HG02885 (cell line): ENCODE results near the gene SPTBN5.
A peak's percentile ranks its signal among the peaks of the same experiment; 100 is the strongest.

ENCODE experiments used
- ATAC-seq: cut with Tn5 transposase; IDR thresholded peaks from one replicate; pipeline ENCODE4 v1.9.1; 2021; ENCODE audit warnings: mild to moderate bottlenecking; ENCODE audit not compliant: unreplicated experiment, poor library complexity

Gene SPTBN5

GRCh38 chr15:41905036-41905793, 11.4 kb upstream of the SPTBN5 start:
- ATAC-seq: no peak

DNA sequence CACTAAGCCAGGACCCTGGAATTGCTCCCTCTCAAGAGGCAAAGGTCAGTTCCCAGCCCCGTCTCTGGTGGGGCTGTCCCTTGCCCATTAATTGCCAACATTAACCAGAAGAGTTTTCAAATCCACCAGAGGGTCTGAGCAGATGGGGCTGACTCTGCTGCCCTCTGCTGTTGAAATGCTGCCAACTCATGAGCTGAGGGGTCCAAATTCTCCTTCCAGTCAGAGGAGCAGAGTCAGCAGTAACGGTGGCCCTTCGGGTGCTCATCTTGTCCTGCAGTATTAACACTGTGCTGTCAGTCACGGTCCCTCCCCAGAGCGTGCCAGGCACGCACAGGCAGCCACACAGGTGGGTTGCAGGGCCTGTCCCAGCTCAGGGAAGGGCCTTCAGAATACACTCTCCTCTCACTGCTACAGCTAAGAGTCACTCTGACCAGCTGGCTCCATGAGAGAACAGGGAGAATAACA, 10.7 kb upstream of the SPTBN5 start:
- ATAC-seq: peak; percentile 56

DNA sequence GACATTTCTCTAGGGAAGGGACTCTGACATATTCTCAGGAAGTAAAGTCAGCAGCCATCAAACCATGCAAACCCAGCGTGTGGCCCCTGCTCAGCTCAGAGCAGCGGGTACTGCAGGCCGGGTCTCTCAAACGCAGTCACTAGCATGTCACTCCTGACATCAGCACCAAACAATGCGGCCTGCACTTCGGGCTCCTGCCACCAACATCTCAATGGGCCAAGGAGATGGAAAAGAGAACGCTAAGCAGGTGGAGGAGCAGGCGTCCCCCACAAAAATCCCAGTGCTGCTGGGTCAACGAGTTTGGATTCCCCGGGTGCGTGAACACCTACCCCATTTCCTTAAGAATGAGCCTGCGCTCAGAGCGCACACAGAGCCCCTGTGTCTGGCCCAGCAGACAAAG, 9.9 kb upstream of the SPTBN5 start:
- no peak for ATAC-seq

- ATAC-seq: no peak
Observed at GRCh38 chr15:41901431-41901830, 7.6 kb upstream of the SPTBN5 start.

GRCh38 chr15:41900526-41901380, 6.9 kb upstream of the SPTBN5 start:
- no peak for ATAC-seq

DNA sequence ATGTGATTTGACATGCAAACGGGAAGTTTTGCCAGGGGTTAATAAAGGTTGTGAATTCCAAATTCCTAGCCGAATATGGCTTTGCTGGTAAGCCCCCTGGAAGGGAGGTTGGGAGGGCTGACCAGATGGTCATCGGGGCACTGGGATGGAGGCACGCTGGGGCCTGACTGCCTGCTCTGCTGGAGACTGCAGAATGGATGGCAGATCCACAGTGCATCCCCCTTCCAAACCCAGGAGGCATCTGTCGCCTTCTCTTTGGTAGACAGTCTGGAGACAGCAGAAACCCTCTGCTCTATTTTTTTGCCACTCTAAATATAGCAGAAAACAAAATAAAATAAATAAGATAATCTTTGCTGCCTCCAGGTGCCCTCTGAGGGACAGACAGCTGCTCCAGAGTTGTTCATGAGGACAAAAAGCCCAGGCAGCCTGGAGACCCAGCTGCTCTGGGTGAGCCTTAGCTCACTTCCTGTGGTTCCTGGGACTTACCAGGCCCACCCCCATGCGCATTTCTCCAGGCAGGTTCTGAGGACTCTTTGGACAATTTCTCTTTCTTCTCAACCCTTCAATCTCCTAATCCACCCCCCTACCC, 6.1 kb upstream of the SPTBN5 start:
- ATAC-seq: no peak

DNA sequence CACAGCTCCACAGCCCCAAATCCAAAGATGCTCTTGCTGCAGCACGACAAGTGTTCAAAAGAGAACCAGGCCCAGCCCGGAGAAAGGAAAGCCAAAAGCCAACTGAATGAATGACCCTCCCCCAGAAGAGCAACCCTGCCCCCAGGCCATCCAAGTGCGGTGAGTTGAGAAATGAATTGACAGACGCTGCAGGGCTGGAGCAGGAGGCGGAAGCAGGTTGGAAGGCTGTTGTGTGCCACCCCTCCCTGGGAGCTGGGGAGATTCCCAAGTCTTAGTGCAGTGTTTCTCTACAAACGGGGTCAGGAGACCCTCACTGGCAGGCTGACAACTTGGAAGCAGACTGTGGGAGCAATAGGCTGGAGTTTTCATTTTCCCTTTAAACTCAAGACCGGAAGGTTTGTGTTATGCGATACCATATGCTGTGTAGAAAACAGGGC, 3.5 kb upstream of the SPTBN5 start:
- no peak for ATAC-seq

GRCh38 chr15:41896566-41896965, 2.7 kb upstream of the SPTBN5 start:
- no peak for ATAC-seq

GRCh38 chr15:41895957-41896356, 2.1 kb upstream of the SPTBN5 start:
- no peak for ATAC-seq

GRCh38 chr15:41895491-41895890, 1.6 kb upstream of the SPTBN5 start:
- no peak for ATAC-seq

GRCh38 chr15:41894791-41895463, 1.1 kb upstream of the SPTBN5 start:
- peak; percentile 93 for ATAC-seq

DNA sequence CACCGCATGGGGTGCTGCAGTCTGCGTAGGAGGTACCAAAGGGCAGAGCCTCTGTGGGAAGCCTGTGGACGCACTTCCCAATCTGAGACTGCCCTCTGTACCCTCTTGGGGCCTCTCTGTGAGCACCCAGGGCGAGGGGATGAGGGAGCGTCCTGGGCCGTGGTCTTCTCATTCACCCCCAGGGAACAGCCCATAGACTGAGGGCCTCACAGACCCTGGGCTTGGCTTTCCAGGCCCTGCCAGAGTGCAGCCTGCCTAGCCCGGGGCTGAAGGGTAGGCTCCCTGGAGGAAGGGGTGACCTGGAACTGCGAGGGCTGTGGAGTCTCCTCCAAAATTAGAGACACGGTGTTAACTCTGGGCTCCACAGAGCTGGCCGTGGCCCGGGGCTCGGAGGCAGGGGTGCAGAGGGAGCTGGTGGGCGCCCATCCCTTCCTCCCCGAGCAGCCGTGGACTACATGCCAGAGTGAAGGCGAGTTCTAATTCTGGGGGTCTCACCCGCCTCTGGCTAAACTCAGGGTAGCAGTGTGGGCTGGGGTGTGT, 468 bp upstream of the SPTBN5 start:
- no peak for ATAC-seq

DNA sequence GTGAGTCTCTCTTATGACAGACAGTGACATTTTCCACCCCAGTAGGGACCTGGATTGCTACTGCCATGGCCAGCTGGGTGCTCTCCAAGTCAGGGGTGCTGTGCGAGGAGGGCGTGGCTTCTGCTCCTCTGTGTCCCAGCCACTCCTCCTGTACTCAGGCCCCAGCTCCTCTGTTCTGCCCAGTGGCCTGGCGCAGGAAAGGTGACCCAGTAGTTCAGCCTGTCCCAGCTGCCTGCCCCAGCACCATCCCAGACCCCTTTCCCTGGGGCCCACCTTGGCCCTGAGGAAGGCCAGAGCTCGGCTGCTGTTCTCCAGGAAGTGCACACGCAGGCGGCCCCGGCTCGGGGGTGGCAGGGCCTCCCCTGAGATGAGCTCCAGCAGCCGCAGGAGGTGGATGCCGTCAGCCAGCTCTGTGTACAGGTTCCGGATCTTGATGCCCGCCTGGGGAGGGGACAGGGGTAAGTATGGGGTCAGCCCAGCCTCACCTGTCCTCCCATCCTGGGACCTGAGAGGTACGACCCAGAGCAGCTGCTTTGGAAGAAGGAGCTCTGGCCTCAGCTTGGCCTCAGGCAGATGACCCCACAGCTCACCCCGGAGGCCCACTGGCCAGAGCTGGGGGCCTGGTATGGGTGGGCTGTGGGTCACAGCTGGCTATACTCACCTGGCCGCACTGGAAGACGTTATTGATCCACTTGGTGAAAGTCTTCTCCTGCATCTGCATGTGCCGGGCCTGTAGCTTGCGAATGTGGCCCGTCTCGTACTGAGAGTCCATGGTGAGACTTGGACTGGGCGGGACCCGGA, 1.0 kb downstream of the SPTBN5 start:
- no peak for ATAC-seq

- no peak for ATAC-seq
Observed at GRCh38 chr15:41891946-41892345, 1.9 kb downstream of the SPTBN5 start.

DNA sequence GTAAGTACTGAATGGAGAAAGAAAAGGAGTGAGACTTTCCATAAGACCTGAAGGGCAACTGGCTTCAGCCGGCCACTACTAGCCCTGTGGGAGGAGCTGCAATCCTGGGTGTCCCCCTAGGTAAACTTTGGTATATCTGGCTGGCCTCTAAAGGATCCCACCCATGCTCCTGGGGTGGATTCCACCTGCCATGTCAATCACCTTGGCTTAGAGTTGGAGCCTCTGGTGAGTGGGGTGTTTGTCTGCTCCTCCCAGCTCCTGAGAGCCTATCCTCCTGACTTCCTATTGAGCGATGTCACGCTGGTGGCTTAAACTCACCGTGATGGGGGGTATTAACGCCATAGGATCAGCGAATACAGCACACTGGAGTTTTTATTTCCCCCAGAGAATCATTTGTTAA, 2.6 kb downstream of the SPTBN5 start:
- ATAC-seq: no peak

- no peak for ATAC-seq
Observed at GRCh38 chr15:41890050-41890690, 3.7 kb downstream of the SPTBN5 start.

DNA sequence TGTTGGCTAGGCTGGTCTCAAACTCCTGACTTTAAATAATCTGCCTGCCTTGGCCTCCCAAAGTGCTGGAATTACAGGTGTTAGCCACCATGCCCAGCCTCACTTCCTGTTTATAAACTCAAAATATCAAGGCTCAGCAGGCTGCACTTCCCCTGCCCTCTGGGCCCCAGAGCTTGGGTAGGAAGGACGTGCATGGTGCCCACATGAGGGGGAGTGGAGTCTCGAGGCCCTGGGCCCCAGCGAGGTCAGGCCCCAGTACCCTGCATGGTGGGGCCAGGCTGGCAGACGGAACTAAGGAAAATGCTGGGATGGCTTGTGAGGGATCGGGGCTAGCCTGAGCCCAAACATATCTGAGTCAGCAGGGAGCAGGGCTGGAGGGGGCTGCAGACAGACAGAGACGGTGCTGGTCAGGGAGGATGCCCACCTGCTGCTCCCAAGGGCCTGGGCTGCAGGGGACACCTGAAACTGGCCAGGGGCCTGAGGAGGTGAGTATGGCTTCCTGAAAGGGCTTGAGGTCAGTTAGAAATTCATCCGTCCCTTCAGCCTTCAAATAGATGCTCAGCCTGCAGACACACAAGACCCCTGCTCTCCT, 5.1 kb downstream of the SPTBN5 start:
- no peak for ATAC-seq

DNA sequence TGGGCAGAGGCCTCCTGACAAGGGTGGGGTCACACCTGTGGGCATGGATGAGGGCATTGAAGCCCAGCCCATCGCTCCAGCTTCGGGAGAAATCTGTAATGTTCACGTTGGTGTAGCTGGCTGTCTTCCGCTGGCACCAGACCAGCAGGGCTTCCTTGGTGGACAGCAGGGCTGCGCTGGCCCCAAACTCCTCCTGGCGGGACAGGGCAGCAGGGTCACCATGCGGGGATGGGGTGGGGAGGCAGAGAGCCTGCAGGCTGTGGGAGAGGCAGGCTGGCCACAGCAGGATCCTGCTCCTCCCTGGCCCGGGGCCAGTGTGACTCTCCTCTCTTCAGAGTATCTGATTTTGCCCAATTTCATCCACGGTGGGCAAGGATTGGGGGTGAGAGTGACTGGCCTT, 6.0 kb downstream of the SPTBN5 start:
- no peak for ATAC-seq

DNA sequence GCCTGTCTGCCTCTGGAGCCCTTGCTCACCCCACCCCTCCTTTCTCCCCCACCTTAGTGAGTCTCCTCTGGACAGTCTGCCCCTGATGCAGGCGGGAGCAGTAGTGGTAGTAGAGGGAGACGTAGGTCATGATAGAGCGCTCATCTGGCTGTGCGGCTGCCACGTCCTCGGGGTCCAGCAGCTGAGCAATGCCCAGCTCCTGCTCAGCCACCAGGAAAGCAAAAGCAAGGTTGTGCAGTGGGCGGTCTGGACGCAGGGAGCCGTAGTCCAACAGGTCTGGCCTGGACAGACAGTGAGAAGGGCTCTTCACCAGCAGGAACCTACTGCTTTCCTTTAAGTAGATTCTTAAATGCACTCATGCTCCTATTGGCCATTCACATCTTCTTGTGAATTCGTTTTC, 6.7 kb downstream of the SPTBN5 start:
- no peak for ATAC-seq
